Midbrain (tissue), 1 donor: ENCODE measurements around the gene DBT.
"Not testable (repeated sequence)": the region's sequence is repeated elsewhere in the genome, so short reads cannot be mapped to it uniquely, and the experiment has no call there.

ENCODE experiments used
- DNase-seq: peaks from one replicate; lab custom pipeline; 2025; lab: John Stamatoyannopoulos, UW

Gene DBT

DNA sequence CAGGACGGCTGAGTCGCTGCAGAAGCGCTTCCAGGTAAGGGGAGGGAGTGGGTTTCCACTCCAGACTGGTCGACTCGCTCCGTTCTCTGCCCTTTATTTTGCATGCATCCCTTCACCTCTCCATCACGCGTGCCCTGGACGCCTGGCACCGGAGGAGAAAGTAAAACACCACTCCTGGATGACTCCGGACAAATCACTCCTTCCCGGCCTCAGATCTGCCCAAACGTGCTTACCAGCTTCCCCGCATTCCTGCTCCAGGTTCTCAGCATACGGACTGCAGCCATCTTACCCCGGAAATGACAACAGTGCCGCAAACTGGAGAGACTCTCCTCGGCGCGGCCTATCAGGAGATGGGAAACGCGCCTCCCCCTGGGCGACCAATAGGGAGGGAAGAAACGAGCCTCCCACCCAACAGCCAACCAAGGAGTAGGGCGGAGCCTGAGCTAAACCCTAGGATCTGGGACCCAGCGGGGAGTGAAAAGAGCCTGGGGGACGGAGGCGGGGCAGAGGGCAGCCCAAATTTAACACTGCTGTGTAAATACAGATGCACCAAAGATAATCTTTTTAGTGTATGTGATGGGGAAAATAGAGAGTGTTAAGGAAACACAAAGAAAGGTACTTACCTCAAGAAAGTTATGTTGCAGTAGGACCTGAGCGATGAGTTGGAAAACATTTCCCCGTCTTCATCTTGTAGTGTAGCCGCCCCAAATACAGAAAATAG is at the start of gene DBT:
DBT (minus strand) TSS at position 298 of the 721 bp plus-strand sequence; CDS start at position 284, 14 bp downstream.
- peak; percentile 95 for DNase-seq

DNA sequence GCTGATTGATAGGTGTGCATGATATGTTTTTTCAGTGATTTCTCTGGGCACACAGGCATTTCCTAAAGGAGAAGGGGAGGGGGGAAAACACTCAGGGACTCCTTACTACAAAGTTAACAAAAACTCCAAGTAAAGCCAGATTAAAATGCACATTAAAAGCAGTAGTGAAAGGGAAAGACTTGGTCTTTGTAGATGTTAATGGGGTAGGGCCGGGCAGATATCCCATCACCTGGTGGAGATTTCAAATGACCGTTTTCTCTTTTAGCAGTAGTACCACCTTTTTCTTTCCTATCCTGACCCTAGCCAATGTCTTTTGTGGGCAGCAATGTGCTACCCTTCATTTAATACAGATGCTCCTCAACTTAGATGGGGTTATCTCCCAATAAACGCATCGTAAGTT is 48.9 kb upstream of the DBT start:
- no peak for DNase-seq

DNA sequence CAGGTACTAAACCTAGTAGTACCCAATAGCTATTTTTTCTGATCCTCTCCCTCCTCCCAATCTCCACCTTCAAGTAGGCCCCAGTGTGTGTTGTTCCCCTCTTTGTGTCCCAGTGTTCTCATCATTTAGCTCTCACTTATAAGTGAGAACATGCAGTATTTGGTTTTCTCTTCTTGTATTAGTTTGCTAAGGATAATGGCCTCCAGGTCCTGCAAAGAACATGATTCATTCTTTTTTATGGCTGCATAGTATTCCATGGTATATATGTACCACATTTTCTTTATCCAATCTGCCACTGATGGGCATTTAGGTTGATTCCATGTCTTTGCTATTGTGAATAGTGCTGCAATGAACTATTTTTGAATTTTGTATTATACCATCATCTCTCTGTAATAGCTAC is 47.4 kb upstream of the DBT start:
- DNase-seq, result not testable (repeated sequence)

DNA sequence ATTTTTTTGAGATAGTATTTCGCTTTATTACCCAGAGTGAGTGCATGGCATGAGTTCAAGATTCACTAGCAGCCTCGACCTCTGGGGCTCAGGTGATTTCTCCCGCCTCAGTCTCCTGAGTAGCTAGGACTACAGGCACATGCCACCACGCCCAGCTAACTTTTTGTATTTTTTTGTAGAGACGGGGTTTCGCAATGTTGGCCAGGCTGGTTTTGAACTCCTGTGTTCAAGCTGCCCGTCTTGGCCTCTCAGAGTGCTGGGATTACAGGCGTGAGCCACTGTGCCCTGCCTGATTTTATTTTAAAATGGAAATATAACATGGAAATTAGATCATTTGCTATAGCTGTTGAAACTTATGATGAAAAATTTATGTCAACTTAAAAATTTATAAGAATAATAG is 46.5 kb upstream of the DBT start:
- no peak for DNase-seq

DNA sequence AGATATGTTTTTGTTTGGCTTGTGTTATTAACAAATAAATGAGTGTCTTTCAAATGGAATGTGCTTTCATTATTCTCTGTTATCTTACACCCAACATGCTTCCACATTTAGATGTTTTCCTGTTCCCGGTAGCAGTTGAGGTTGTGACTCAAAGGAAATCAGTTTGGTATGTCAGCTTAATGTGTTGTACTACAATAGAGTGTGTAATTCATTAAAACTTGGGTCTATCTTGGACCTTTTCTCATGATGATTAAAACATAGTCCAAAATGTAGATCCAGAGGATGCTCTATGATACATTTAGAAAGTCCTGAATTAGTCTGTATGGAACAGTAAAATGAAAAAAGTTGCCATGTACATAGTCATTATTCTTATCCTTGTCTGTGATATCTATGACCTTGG is 43.1 kb upstream of the DBT start:
- DNase-seq, result no peak

DNA sequence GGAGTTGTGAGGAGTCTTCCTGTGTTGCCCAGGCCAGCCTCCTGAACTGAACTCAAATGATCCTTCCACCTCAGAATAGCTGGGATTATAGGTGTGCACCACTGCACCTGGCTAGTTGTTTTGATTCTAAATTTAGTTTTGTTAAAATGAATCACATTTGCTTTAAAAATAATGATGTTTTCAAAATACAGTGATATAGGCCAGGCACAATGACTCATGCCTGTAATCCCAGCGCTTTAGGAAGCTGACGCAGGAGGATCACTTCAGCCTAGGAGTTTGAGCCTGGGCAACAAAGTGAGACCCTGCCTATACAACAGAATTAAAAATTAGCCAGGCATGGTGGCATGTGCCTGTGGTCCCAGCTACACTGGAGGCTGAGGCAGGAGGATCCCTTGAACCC is 40.7 kb upstream of the DBT start:
- no peak for DNase-seq

DNA sequence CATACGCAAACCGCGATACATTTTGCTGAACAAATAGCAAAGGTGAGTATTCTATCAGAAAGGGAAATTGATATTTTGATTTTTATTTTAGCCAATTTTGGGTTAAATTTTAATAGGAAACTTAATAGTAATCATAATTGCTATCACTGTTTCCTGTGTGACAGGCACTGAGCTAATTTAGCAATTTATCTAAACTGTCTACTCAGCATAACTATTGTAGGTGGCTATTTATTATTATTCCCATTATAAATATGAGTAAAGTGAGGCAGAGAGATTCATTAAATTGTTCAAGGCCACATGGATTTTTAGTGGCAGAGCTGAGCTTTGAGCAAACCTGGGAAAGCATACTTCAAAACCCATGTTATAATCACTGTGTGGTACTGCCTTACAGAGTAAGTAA is 37.5 kb upstream of the DBT start:
- DNase-seq, result no peak

DNA sequence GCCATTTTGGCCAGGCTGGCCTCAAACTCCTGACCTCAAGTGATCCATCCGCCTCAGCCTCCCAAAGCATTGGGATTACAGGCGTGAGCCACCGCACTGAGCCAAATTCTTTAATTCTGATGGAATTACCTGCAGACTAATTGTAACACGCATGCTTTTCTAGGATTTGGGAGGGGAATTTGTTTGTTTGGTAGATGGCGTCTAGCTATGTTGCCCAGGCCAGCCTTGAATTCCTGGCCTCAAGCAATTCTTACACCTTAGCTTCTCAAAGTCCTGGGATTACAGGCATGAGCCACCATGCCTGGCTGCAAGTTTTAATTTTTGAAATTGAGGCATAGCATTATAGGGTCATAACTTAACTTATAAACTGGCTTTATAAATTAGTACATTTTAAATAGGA is 35.0 kb upstream of the DBT start:
- no peak for DNase-seq

DNA sequence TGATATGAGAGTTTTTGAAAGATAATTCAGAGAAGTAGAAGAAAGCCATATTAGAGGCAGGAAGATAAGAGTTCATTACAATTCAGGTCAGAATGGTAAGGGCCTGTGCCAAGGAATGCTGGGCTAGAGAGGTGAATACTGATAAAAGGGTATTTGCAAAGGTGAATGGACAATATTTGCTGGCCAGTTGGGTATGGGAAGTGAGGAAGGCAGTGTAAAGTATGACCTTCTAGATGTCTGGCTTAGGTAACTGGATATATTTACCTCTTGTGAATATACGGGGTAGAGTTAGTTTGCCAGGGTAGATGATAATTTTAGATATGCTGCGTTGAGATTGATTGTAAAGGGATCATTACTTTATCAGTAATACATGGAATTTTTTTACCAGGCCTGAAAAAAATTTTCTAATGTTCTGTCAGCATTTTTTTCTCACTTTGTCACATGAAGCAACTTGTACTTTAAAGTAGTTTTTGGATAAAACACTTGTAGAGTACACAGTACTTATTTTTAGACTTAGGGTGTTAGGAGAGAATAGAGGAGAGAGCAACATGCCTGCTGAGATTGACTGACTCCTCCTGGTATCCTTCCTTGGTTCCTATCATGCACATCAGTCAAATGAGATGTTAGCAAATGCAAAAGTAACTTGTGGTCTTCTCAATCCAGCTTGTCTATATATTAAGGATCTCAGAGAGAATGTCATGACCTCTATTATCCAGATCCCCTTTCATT is 30.5 kb upstream of the DBT start:
- DNase-seq, result no peak

DNA sequence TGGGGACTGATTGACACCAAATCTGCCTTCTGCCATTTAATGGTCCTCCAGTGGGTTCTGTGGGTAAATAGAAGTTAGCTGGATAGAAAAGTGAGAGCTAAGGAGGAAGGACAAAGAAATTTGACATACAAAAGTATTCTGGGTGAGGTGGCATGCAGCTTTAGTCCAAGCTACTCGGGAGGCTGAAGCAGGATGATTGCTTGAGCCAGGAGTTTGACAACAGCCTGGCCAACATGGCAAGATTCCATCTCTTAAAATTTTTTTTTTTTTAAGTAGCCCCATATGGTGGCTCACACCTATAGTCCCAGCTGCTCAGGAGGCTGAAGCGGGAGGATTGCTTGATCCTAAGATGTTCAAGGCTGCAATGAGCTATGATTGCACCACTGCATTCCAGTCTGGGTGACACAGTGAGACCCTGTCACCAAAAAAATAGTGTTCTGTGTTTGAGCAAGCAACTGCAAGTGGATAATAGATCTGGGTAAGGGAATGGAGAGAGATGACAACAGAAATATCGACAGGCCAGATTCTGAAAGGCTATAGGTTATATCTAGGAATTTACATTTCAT is 29.8 kb upstream of the DBT start:
- DNase-seq, result no peak

DNA sequence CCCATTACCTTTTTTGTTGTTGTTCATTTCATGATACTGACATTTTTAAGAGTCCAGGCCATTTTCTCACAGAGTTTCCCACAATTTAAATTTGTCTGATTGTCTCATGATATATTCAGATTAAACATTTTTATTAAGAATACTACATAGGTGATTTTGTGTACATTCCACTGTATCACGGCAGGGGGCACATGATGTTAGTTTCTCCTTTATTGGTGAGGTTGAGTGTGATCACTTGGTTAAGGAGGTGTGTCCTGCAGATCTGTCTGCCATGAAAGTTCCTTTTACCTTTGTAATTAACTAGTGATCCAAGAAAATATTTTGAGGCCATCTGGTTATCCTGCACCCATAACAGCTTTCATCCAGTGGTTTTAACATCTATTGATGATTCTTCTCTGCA is 28.2 kb upstream of the DBT start:
- DNase-seq, result no peak

DNA sequence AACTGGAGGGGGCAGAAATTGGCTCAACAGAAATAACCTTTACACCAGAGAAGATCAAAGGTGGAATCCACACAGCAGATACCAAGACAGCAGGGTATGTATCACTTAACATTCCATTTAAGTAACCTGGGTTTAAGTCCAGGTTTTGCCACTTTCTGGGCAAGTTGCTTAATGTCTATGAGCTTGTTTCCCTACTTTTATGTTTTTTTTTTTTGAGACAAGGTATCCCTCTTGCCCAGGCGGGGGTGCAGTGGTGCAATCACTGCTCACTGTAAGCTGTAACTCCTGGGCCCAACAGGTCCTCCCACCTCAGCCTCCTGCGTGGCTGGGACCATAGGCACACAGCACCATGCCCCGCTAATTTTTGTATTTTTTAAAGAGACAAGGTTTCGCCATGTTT is 18.6 kb upstream of the DBT start:
- no peak for DNase-seq

DNA sequence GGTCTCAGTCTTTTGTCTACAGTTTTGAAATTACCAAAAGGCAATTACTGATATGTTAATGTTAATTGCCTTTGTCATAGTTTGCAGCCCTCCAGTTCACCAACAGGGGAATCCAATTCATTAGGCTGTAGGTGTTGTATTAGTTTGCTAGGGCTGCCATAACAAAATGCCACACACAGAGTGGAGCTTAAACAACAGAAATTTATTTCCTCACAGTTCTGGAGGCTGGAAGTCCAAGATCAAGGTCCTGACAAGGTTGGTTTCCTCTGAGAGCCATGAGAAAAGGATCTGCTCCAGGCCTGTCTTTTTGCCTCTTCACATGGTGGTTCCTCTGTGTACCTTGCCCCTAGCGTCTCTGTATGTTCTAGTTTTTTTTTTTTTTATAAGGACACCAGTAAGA is 17.6 kb upstream of the DBT start:
- no peak for DNase-seq

DNA sequence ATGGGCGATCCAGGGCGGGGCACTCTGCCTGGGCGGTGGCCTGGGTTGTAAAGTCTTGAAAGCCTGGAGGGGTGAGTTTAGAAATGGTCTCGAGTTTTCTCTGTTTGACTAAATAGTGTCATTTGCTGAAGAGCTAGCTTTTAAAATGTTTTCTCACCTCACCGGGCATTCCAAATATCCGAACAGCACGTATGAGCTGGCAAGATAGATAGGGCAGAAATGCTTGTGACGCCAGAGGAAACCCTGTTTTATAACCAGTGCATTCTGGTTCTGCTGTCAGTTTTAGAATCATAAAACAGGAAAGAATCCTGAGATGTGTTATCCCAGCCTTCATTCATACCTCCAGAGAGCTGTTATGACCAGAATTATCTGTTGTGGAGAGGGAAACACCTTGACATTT is 17.1 kb upstream of the DBT start:
- no peak for DNase-seq

DNA sequence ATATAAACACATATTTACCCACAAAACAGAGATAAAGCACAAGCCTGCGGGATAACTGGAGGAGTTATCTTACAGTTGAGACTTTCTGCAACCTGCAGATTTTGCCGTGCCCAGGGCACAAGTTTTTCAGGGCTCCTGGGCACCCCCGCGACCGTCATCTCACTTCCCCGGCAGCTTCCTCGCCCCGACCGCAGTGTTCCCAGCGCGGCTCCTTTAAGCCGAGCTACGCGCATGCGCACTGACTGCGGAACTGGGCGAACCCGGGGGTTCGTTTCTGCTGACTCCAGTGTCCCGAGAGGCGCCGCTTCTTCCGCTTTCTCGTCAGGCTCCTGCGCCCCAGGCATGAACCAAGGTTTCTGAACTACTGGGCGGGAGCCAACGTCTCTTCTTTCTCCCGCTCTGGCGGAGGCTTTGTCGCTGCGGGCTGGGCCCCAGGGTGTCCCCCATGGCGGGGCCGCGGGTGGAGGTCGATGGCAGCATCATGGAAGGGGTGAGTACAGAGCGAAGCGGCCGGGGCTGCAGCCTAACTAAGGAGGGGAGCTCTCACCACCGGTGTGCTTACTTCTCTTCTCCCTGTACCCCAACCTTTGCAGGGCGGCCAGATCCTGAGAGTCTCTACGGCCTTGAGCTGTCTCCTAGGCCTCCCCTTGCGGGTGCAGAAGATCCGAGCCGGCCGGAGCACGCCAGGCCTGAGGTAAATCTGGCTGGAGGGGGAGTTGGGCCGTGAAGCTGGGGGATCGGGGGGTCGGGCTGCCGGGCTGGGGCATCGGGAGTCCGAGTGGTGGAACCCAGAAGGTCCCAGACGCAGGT is 16.5 kb upstream of the DBT start, which contains the start of gene RTCA:
RTCA (plus strand) TSS at position 286 of the 810 bp plus-strand sequence; CDS start at position 446, 160 bp downstream.
- peak; percentile 97 for DNase-seq

DNA sequence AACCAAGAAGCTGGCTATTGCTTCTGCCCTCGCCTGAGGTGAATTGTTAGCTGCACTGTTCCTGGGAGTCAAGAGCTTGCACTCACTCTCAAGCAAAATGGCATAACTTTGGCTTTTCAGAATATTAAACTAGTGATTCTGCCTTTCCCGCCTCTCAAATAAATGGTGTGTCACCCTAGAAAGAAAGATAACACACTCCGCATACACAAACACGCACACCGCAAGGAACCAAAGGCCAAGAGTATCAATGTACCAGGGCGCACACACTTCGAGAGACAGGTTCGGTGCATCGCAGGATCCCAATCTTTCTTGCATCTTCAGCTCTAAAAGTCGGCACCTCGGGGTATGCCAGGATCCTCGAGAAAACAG is 15.9 kb upstream of the DBT start:
- no peak for DNase-seq

DNA sequence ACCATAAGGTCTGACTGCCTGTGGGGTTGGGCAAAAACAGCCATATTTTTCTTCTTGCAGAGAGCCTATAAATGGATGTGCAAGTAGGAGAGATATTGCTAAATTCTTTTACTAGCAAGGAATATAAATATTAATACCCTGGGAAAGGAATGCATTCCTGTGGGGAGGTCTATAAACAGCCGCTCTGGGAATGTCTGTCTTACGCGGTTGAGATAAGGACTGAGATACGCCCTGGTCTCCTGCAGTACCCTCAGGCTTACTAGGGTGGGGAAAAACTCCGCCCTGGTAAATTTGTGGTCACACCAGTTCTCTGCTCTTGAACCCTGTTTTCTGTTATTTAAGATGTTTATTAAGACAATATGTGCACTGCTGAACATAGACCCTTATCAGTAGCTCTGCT is 14.4 kb upstream of the DBT start:
- DNase-seq, result not testable (repeated sequence)

DNA sequence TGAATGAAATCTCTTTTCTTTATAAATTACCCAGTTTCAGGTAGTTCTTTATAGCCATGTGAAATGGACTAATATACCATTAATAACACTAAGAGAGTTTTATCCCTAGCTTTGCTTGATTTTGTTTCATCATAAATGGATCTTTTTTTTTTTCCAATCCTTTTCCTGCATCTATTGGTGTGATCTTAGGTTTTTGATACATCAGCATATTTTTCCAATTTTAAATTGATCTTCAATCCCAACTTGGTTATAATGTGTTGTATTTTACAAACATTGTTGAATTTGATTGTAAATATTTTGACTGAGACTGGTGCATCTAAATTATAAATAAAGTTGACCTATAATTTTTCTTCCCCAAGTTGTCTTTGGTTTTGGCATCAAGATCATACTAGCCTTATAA is 12.1 kb upstream of the DBT start:
- no peak for DNase-seq

DNA sequence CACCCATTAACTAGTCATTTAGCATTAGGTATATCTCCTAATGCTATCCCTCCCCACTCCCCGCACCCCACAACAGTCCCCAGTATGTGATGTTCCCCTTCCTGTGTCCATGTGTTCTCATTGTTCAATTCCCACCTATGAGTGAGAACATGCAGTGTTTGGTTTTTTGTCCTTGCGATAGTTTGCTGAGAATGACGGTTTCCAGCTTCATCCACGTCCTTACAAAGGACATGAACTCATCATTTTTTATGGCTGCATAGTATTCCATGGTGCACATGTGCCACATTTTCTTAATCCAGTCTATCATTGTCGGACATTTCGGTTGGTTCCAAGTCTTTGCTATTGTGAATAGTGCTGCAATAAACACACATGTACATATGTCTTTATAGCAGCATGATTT is 8.8 kb upstream of the DBT start:
- not testable (repeated sequence) for DNase-seq

DNA sequence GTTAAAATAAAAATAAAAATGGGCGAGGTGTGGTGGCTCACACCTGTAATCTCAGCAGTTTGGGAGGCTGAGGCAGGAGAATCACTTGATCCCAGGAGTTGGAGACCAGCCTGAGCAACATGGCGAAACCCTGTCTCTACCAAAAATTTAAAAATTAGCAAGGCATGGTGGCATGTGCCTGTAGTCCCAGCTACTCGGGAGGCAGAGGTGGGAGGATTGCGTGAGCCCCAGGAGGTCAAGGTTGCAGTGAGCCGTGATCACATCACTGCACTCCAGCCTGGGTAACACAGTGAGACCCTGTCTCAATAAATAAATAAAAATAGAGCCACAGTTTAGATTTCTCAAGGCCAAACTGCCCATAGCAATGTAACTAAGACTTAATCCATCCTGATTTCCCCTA is 6.6 kb upstream of the DBT start:
- not testable (repeated sequence) for DNase-seq

DNA sequence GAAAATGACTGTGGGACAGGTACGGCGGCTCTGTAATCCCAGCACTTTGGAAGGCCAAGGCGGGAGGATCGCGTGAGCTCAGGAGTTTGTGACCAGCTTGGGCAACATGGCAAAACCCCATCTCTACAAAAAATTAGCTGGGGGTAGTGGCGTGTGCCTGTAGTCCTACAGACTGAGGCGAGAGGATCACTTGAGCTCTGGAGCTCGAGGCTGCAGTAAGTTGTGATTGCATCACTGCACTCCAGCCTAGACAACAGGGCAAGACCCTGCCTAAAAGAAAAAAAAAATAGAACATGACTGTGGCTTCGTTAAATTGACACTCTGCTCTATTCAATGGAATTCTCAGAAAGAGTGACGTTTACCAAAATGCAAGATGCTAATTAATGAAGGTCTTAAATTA is 3.9 kb upstream of the DBT start:
- no peak for DNase-seq

DNA sequence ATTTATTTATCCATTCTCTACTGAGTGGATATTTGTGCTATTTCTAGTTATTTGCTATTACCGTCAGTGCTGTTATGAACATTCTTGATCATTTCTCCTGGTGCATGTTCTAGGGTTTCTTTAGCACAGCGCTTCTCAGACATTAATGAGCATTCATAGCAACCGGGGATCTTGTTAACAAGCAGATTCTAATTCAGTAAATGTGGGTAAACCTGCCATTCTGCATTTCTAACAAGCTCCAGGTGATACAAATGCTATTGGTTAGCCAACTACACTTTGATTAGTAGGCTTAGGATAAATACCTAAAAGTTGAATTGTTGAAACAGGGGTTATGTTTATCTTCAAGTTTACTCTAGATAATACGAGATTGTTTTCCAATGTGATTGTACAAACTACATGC is 3.3 kb upstream of the DBT start:
- no peak for DNase-seq

DNA sequence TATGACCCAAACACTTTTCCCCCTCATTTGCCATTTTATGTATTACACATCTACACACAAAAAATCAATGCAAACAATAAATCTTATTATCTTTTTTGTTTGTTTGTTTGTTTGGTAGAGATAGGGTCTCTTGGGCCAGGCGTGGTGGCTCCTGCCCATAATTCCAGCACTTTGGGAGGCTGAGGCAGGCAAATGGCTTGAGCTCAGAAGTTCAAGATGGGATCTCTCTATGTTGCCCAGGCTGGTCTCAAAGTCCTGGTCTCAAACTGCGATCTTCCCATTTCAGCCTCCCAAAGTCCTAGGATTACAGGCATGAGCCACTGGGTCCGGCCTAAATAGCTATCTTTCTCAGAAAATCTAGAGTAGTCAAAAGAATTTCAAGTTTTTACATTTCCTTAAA is 1.2 kb upstream of the DBT start:
- no peak for DNase-seq
